Endothelial cell (in vitro differentiated cells): Measurements from ENCODE around the gene GALNT12. TPM values are rescaled to one million over a fixed set of nuclear protein-coding genes. Genes with fewer than 3 reads are reported as not detected.

ENCODE experiments used
- DNase-seq: peaks from one replicate; pipeline ENCODE4 v3.0.0; 2021; ENCODE audit warnings: low spot score
- H3K27ac Mint-ChIP-seq: one replicate; pipeline ENCODE4 v1.8.0; 2021; ENCODE audit warnings: mixed read lengths, inconsistent platforms; ENCODE audit not compliant: unreplicated experiment
- H3K27me3 Mint-ChIP-seq: one replicate; pipeline ENCODE4 v1.8.0; 2021; ENCODE audit warnings: mild to moderate bottlenecking, moderate library complexity, mixed read lengths, inconsistent platforms; ENCODE audit not compliant: unreplicated experiment
- H3K36me3 Mint-ChIP-seq: one replicate; pipeline ENCODE4 v1.8.0; 2021; ENCODE audit warnings: mild to moderate bottlenecking, low read depth, mixed read lengths, inconsistent platforms; ENCODE audit not compliant: unreplicated experiment
- H3K4me1 Mint-ChIP-seq: one replicate; pipeline ENCODE4 v1.8.0; 2021; ENCODE audit warnings: mild to moderate bottlenecking, mixed read lengths, inconsistent platforms; ENCODE audit not compliant: unreplicated experiment
- H3K4me3 Mint-ChIP-seq: one replicate; pipeline ENCODE4 v1.8.0; 2021; ENCODE audit warnings: mild to moderate bottlenecking, mixed read lengths, inconsistent platforms; ENCODE audit not compliant: unreplicated experiment
- H3K9me3 Mint-ChIP-seq: one replicate; pipeline ENCODE4 v1.8.0; 2021; ENCODE audit warnings: mixed read lengths, inconsistent platforms; ENCODE audit not compliant: unreplicated experiment
- CTCF ChIP-seq: fragments of 200-600 bp; sonication (generic); IDR thresholded peaks from one replicate; pipeline ENCODE4 v1.5.0; 2021; ENCODE audit warnings: antibody characterized with exemption; ENCODE audit not compliant: unreplicated experiment
- total RNA-seq: library from RNA; stranded (reverse); fragmentation: NEBNext Ultra II Directional; extraction: Animal tissue kit (Norgen Biotek cat#: 25700); gene quantifications from one replicate; pipeline ENCODE4 v1.2.1, GENCODE V29; 2021; ENCODE audit not compliant: unreplicated experiment

Gene GALNT12
- total RNA-seq, 1 donor from 2014 or later: 1.7 TPM

GRCh38 chr9:98786750-98787510 is 20.5 kb upstream of the GALNT12 start:
- H3K36me3 Mint-ChIP-seq: peaks cover 4% of the 10 kb centered on the region
- peaks cover 4% of the 10 kb centered on the region for H3K4me1 Mint-ChIP-seq
- no peak for TF ChIP-seq CTCF
- H3K27ac Mint-ChIP-seq: no peak overlapping the region
- H3K9me3 Mint-ChIP-seq: no peaks in the 10 kb centered on the region
- peaks cover 5% of the 10 kb centered on the region for H3K27me3 Mint-ChIP-seq
- H3K4me3 Mint-ChIP-seq: no peak overlapping the region
- no peak for DNase-seq

- DNase-seq: no peak
- Mint-ChIP-seq H3K9me3 (no peaks in the 10 kb centered on the region), H3K4me3 (no peak overlapping the region), H3K36me3 (peaks cover 4% of the 10 kb centered on the region), H3K27me3 (peaks cover 5% of the 10 kb centered on the region), H3K4me1 (peaks cover 9% of the 10 kb centered on the region), H3K27ac (no peak overlapping the region)
- no peak for TF ChIP-seq CTCF
These were observed 19.6 kb upstream of the GALNT12 start for GRCh38 chr9:98787766-98788335.

- Mint-ChIP-seq H3K36me3 (peaks cover 1% of the 10 kb centered on the region), H3K27ac (no peak overlapping the region), H3K9me3 (no peaks in the 10 kb centered on the region), H3K4me3 (no peak overlapping the region), H3K4me1 (peaks cover 9% of the 10 kb centered on the region), H3K27me3 (peaks cover 5% of the 10 kb centered on the region)
- no peak for DNase-seq
- no peak for TF ChIP-seq CTCF
These were observed 17.9 kb upstream of the GALNT12 start for GRCh38 chr9:98789483-98790133.

- Mint-ChIP-seq H3K4me1 (peaks cover 13% of the 10 kb centered on the region), H3K4me3 (no peak overlapping the region), H3K27ac (no peak overlapping the region), H3K27me3 (peaks cover 8% of the 10 kb centered on the region), H3K9me3 (no peaks in the 10 kb centered on the region), H3K36me3 (peaks cover 4% of the 10 kb centered on the region)
- TF ChIP-seq CTCF: no peak
- no peak for DNase-seq
These were observed 17.2 kb upstream of the GALNT12 start for GRCh38 chr9:98790134-98790841.
